ENCODE data around the gene ADPRS. TPM values are rescaled to one million over a fixed set of nuclear protein-coding genes. Genes with fewer than 3 reads are reported as not detected.

Gene ADPRS
- total RNA-seq, result 31.2 and 57.4 TPM in 2 replicates

GRCh38 chr1:36088577-36089392, at the start of gene ADPRS:
Gene ADPRS, plus strand, starts transcription at chr1:36088892. Its CDS starts 13 bp downstream, at chr1:36088905.

GRCh38 chr1:36083635-36084496, 4.8 kb upstream of the ADPRS start, which contains the start of gene TEKT2:
Gene TEKT2, plus strand, starts transcription at chr1:36084094. Its CDS starts 828 bp downstream, at chr1:36084922.

GRCh38 chr1:36125129-36125991, 36.7 kb downstream of the ADPRS start, which contains the start of gene COL8A2:
Gene COL8A2, minus strand, starts transcription at chr1:36125222. Its CDS starts 24,980 bp downstream, at chr1:36100242.

Other genes starting within 250 kb of the ADPRS start
- 12.9 and 15.1 TPM in 2 replicates for gene AGO1, start 205.7 kb upstream of the ADPRS start, total RNA-seq
- gene AGO3, start 157.8 kb upstream of the ADPRS start, total RNA-seq, result 4.5 and 8.7 TPM in 2 replicates
- 0.24 TPM in 1 of 2 replicates, not detected in the other for gene TEKT2, start 4.8 kb upstream of the ADPRS start, total RNA-seq
- 0.24 and 1.8 TPM in 2 replicates for gene COL8A2, start 36.3 kb downstream of the ADPRS start, total RNA-seq
- gene TRAPPC3, start 60.6 kb downstream of the ADPRS start, total RNA-seq, result 66.5 and 102 TPM in 2 replicates
- 148 and 160 TPM in 2 replicates for gene MAP7D1, start 67.3 kb downstream of the ADPRS start, total RNA-seq
- 80.8 and 120 TPM in 2 replicates for gene THRAP3, start 135.6 kb downstream of the ADPRS start, total RNA-seq
- gene SH3D21, start 217.5 kb downstream of the ADPRS start, total RNA-seq, result 1.3 and 4.9 TPM in 2 replicates
- 239 and 247 TPM in 2 replicates for gene EVA1B, start 234.8 kb downstream of the ADPRS start, total RNA-seq

All from epithelial cell of alveolus of lung (primary cell).